GM12865 (cell line): ENCODE results near the gene RASA3.

Experiments used
- DNase-seq: peaks from one replicate; pipeline ENCODE4 v3.0.0; 2010; ENCODE audit warnings: low read depth
- H3K4me3 ChIP-seq: 2 replicates; pipeline ENCODE4 v1.5.1; 2011; ENCODE audit warnings: mild to moderate bottlenecking, low read depth, low read length, control low read depth
- TF ChIP-seq, protein P1 (sequence below): IDR thresholded peaks from 2 replicates; pipeline ENCODE4 v1.5.1; 2011; ENCODE audit warnings: low read length, control low read depth, low read depth, inconsistent platforms; ENCODE audit not compliant: insufficient read depth; ENCODE audit errors: missing control alignments

RASA3 gene

GRCh38 chr13:114065141-114065925 lies 67.1 kb downstream of the RASA3 start:
- DNase-seq: peak; percentile 79
- peak overlapping the region; percentile 63 for H3K4me3 ChIP-seq
- TF ChIP-seq, protein P1, sequence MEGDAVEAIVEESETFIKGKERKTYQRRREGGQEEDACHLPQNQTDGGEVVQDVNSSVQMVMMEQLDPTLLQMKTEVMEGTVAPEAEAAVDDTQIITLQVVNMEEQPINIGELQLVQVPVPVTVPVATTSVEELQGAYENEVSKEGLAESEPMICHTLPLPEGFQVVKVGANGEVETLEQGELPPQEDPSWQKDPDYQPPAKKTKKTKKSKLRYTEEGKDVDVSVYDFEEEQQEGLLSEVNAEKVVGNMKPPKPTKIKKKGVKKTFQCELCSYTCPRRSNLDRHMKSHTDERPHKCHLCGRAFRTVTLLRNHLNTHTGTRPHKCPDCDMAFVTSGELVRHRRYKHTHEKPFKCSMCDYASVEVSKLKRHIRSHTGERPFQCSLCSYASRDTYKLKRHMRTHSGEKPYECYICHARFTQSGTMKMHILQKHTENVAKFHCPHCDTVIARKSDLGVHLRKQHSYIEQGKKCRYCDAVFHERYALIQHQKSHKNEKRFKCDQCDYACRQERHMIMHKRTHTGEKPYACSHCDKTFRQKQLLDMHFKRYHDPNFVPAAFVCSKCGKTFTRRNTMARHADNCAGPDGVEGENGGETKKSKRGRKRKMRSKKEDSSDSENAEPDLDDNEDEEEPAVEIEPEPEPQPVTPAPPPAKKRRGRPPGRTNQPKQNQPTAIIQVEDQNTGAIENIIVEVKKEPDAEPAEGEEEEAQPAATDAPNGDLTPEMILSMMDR: no peak

GRCh38 chr13:114064450-114065140 lies 67.8 kb downstream of the RASA3 start:
- TF ChIP-seq, protein P1: no peak
- H3K4me3 ChIP-seq: peak overlapping the region; percentile 63
- DNase-seq: peak; percentile 55

- DNase-seq: peak; percentile 65
- TF ChIP-seq, protein P1: no peak
- H3K4me3 ChIP-seq: peak overlapping the region; percentile 63
These were observed 68.6 kb downstream of the RASA3 start for GRCh38 chr13:114063545-114064449.

DNA sequence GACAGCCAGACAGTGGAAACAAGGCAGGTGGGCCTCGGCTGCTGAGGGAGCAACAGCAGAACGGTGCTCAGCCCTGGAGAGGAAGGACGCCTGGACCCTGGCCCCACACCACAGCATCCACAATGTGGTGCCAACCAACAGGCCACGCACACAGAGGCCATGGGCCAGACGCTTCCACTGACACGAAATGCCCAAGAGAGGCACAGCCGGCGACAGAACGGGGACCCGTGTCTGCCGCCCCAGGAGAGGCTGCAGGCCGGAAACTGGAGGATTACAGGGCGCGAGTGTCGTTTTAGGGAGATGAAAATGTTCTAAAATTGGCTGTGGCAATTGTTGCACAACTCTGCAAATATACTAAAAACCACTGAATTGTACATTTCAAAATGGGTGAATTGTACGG lies 69.7 kb downstream of the RASA3 start:
- TF ChIP-seq, protein P1: no peak
- no peak for DNase-seq
- H3K4me3 ChIP-seq: no peak overlapping the region

- DNase-seq: no peak
- no peak overlapping the region for H3K4me3 ChIP-seq
These were observed 70.1 kb downstream of the RASA3 start for GRCh38 chr13:114062341-114062740.

GRCh38 chr13:114061744-114062143 lies 70.7 kb downstream of the RASA3 start:
- TF ChIP-seq, protein P1: no peak
- DNase-seq: no peak
- no peak overlapping the region for H3K4me3 ChIP-seq

More at GRCh38 chr13:114062341-114062740, 70.1 kb downstream of the RASA3 start:
- TF ChIP-seq, protein P1: no peak
